ENCODE results near the gene ANKLE2.

- no peak for TF ChIP-seq CTCF (IDR thresholded peaks at IDR 0.05; ENCODE audit: insufficient read depth, low read length)
- TF ChIP-seq REST (IDR thresholded peaks at IDR 0.05; ENCODE audit: insufficient replicate concordance, low read depth) = no peak
These were observed 37.2 kb upstream of the ANKLE2 start for GRCh38 chr12:132798836-132799235.
